ENCODE measurements around the gene GNG13.

The GNG13 gene

GRCh38 chr16:813204-813915 lies 12.8 kb upstream of the GNG13 start:
- no peak for DNase-seq

GRCh38 chr16:808085-808386 lies 7.5 kb upstream of the GNG13 start:
- no peak for DNase-seq

GRCh38 chr16:807347-808084 lies 7.0 kb upstream of the GNG13 start:
- DNase-seq = no peak

GRCh38 chr16:805474-805873 lies 4.9 kb upstream of the GNG13 start:
- no peak for DNase-seq

- no peak for DNase-seq
These were observed 3.9 kb upstream of the GNG13 start for GRCh38 chr16:804193-805048.

GRCh38 chr16:803754-804080 lies 3.2 kb upstream of the GNG13 start:
- DNase-seq = no peak

GRCh38 chr16:802914-803753 lies 2.6 kb upstream of the GNG13 start:
- no peak for DNase-seq

GRCh38 chr16:802461-802860 lies 1.9 kb upstream of the GNG13 start:
- DNase-seq = no peak

GRCh38 chr16:801584-802363 lies 1.2 kb upstream of the GNG13 start:
- no peak for DNase-seq

- DNase-seq = no peak
These were observed 439 bp upstream of the GNG13 start for GRCh38 chr16:800834-801511.

- no peak for DNase-seq
These were observed 1.2 kb downstream of the GNG13 start for GRCh38 chr16:799111-799947.

- no peak for DNase-seq
These were observed 1.9 kb downstream of the GNG13 start for GRCh38 chr16:798666-799065.

- no peak for DNase-seq
These were observed 2.8 kb downstream of the GNG13 start for GRCh38 chr16:797686-798085.

- no peak for DNase-seq
These were observed 3.5 kb downstream of the GNG13 start for GRCh38 chr16:797120-797420.

GRCh38 chr16:796296-797119 lies 4.0 kb downstream of the GNG13 start:
- DNase-seq = no peak

- DNase-seq = no peak
These were observed 4.8 kb downstream of the GNG13 start for GRCh38 chr16:795580-796229.

GRCh38 chr16:794853-795466 lies 5.6 kb downstream of the GNG13 start:
- DNase-seq = no peak

- DNase-seq = no peak
These were observed 6.3 kb downstream of the GNG13 start for GRCh38 chr16:794091-794822.
